Lower leg skin (tissue), 4 donors: ENCODE measurements around the gene SCUBE1. TPM values are rescaled to one million over a fixed set of nuclear protein-coding genes. Genes with fewer than 3 reads are reported as not detected.

Experiments
- DNase-seq, 2 donors: peaks; one replicate each; pipeline ENCODE4 v3.0.0-alpha.2; 2019; ENCODE audit warnings: low spot score in 2 of 2
- H3K4me3 ChIP-seq: fragments of 200-600 bp; sonication (generic); 2 replicates; pipeline ENCODE4 v1.5.1; 2017; ENCODE audit warnings: mild to moderate bottlenecking, low read depth; ENCODE audit not compliant: poor library complexity, severe bottlenecking
- CTCF ChIP-seq, 3 donors: fragments of 450-650 bp; IDR thresholded peaks; one replicate each; pipeline ENCODE4 v1.5.1; 2016; ENCODE audit warnings: antibody characterized with exemption in 3 of 3, mild to moderate bottlenecking in 3 of 3, moderate library complexity in 2 of 3
- POLR2A ChIP-seq, 2 donors: fragments of 450-650 bp; IDR thresholded peaks; one replicate each; pipeline ENCODE4 v1.6.1; 2016 to 2017; ENCODE audit warnings: antibody characterized with exemption in 2 of 2, mild to moderate bottlenecking in 1 of 2, moderate library complexity in 1 of 2
- WGBS, 2 donors: methylation state at CpG; one replicate each; pipeline ENCODE4 v1.1.5; 2018; 5-methylcytosine and 5-hydroxymethylcytosine counted together
- intact Hi-C: fragments of 100-400 bp; cut with DNase I; formaldehyde crosslinking; loops from one replicate; pipeline ENCODE4 v1.15.0; 2023; ENCODE audit warnings: low total_unique reads
- total RNA-seq, 4 donors: library from RNA; depleted of rRNA; stranded (reverse); fragments of >200 nt; gene quantifications; one replicate each; pipeline ENCODE4 v1.1.0, GENCODE V29; 2016

The SCUBE1 gene
- total RNA-seq, 4 donors from 2014 or later, result 0.20 to 1.1 (median 0.28) TPM

DNA sequence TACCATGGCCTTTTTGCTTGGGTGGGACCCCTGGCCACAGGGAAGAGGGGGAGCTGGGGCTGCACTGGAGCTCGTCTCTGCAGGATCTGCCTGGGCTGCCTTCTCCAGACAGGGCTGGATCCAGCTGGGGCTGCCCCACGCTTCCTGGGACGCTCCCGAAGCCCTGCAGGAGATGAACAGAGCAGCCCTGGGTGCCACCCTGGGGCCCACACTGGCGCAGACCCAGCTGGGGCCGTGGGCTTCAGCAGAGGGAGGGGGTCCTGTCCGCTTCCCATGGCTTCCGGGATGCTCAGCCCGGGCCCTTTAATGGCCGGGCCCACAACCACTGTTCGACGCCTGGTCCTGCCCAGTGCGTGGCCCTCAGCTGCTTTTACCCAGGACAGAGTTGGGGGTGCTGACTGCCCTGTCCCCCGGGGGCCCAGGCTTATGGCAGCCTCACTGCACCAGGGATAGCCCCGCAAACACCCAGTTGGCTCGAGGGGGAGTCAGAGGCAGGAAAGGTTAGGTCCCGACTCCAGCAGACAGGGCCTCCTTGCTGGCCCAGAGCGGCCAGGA is 179.9 kb downstream of the SCUBE1 start:
- intact Hi-C loops, result no loop called here
- TF ChIP-seq POLR2A (IDR thresholded peaks at IDR 0.05), result no peak
- no peak for TF ChIP-seq CTCF (IDR thresholded peaks at IDR 0.05)
- H3K4me3 ChIP-seq, result no peak overlapping the region
- no peak for DNase-seq
- WGBS, 2 donors, result 55 to 82% methylated on average over 5 to 15 of the region's 18 CpGs

GRCh38 chr22:43162412-43163150 is 180.6 kb downstream of the SCUBE1 start:
- intact Hi-C loops, result no loop called here
- TF ChIP-seq POLR2A (IDR thresholded peaks at IDR 0.05) (no peak), CTCF (IDR thresholded peaks at IDR 0.05) (no peak)
- H3K4me3 ChIP-seq, result no peak overlapping the region
- WGBS, 2 donors, result 91 to 93% methylated on average over 23 to 24 of the region's 24 CpGs
- DNase-seq, result no peak

- no peak for DNase-seq
- TF ChIP-seq CTCF (IDR thresholded peaks at IDR 0.05) (no peak), POLR2A (IDR thresholded peaks at IDR 0.05) (no peak)
- intact Hi-C loops, result no loop called here
- WGBS, 2 donors, result 88 to 96% methylated on average over 8 of the region's 8 CpGs
- no peak overlapping the region for H3K4me3 ChIP-seq
Observed at GRCh38 chr22:43160497-43161126, 182.6 kb downstream of the SCUBE1 start.

GRCh38 chr22:43159484-43160178 is 183.5 kb downstream of the SCUBE1 start:
- WGBS, 2 donors, result 23 to 51% methylated on average over 10 to 13 of the region's 18 CpGs
- TF ChIP-seq CTCF (IDR thresholded peaks at IDR 0.05), result no peak
- no peak for TF ChIP-seq POLR2A (IDR thresholded peaks at IDR 0.05)
- no peak for DNase-seq
- H3K4me3 ChIP-seq, result no peak overlapping the region
- intact Hi-C loops, result no loop called here

DNA sequence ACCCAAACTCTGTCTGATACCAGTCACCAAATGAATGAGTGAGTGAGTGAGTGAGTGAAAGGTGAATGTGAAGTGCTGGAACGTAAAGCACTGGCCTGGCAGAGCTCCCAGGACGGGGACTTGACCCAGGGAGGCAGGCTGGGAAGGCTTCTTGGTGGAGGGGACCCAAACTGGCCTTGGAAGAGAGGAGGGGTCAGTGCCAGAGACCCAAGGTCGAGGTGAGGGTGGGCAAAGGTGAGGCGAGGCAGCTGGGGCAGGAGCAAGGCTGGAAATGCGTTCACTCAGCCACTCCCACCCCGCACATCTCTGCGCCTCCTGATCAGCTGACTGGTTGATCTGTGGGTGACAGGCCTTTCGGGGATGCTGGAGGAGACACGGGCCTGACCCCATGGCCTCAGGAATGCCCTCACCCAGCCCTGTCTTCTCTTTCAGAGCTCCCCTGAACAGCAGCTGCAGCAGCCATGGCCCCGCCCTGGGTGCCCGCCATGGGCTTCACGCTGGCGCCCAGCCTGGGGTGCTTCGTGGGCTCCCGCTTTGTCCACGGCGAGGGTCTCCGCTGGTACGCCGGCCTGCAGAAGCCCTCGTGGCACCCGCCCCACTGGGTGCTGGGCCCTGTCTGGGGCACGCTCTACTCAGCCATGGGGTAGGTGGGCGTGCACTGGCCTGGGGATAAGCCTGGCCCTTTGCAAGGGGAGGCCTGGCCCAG is 184.2 kb downstream of the SCUBE1 start:
- no peak overlapping the region for H3K4me3 ChIP-seq
- peak in 1 of 2 donors; percentile 83 for DNase-seq
- TF ChIP-seq CTCF (IDR thresholded peaks at IDR 0.05) (no peak), POLR2A (IDR thresholded peaks at IDR 0.05) (no peak)
- intact Hi-C loops, result no loop called here
- 80 to 85% methylated on average over 22 of the region's 24 CpGs for WGBS, 2 donors
